Measurements from ENCODE around the gene MLST8.

MLST8 gene

DNA sequence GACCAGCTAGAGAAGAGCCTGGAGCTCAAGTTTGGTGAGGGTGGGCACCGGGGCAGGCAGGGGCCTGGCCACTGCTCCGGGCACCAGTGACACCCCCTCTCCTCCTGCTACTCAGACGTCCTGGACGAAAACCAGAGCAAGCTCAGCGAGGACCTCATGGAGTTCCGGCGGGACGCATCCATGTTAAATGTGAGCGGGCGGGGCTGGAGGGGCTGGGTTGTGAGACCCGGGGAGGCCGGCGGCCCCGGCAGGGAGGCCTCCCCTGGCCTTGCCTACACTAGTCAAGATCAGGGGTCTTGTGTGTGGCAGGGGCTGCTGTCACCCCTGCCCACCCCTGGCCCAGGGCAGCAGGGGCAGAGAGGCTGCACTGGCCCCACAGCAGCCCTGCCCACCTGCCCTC, 31.9 kb upstream of the MLST8 start:
- DNase-seq (ENCODE audit: low read depth in 2 of 2) = no peak

DNA sequence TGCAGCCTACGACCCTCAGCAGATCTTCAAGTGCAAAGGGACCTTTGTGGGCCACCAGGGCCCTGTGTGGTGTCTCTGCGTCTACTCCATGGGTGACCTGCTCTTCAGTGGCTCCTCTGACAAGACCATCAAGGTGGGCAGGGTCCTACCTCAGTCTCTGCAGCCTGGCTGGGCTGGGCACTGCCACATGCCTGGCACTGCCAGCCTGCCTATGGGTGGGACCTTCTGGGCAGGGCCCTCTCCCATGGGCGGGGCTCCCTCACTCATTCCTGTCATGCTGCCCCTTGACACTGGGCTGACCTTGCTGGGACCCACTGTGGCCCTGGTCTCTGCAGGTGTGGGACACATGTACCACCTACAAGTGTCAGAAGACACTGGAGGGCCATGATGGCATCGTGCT, 31.3 kb upstream of the MLST8 start:
- no peak for DNase-seq (ENCODE audit: low read depth in 2 of 2)

DNA sequence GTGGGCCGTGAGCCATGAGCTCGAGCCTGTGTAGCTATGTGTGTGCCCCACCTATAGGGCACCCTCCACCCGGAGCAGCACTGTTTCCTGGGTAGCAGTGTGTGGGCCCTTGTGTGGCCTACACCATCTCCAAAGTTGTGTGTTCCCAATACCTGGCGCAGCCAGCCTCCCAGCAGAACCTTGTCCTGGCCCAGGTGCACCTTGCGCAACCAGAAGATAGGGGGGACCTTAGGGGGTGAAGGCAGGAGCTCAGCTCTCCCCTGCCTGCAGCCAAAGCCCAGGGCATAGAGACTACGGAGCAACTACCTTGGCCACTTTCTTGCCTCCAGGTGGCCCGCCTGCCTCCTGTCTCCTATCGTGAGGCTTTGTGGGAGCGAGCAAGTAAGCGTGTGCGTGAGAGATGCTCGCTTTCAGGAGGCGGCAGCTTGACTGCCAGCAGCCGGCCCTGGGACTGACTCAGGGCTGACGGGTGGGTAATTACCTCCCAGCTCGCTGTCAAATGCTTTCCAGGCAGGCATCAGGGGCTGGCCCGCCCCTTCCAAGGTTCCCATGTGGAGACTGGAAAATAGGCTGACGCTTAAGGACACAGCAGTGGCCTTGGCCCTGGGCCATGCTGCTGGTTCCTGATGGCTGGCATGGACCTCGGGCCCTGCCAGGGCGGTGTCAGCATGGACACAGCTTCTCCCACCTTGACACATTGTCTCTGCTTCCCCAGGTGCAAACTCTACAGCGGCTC, 30.7 kb upstream of the MLST8 start:
- no peak for DNase-seq (ENCODE audit: low read depth in 2 of 2)

- DNase-seq (ENCODE audit: low read depth in 2 of 2) = no peak
These were observed 29.8 kb upstream of the MLST8 start for GRCh38 chr16:2175454-2175853.

DNA sequence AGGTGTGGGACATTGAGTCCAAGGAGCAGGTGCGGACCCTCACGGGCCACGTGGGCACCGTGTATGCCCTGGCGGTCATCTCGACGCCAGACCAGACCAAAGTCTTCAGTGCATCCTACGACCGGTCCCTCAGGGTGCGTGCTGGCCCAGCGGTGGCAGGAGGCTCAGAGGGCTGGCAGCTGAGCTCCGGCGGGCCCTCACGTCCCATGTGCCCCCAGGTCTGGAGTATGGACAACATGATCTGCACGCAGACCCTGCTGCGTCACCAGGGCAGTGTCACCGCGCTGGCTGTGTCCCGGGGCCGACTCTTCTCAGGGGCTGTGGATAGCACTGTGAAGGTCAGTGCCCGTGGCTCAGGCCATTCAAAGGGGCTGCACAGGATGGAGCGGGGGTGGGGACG, 29.2 kb upstream of the MLST8 start:
- no peak for DNase-seq (ENCODE audit: low read depth in 2 of 2)

DNA sequence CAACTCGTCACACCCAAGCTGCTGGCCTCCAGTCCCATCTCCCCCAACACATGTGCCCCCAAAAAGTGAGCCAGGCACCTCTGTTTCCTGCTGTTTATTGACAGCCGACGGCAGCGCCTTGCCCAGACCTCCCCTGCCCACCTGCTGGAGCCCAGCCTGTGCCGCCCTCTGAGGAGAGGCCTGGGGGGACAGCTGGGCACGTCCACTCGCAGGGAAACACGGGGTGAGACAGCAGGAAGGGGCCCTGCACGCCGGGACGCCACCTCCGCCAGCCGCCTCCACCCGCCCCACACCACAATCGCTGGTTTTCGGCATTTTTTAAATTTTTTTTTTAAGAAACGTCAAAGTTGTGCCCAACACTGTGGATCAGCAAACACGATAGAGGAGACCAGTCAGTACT, 28.2 kb upstream of the MLST8 start:
- no peak for DNase-seq (ENCODE audit: low read depth in 2 of 2)

DNA sequence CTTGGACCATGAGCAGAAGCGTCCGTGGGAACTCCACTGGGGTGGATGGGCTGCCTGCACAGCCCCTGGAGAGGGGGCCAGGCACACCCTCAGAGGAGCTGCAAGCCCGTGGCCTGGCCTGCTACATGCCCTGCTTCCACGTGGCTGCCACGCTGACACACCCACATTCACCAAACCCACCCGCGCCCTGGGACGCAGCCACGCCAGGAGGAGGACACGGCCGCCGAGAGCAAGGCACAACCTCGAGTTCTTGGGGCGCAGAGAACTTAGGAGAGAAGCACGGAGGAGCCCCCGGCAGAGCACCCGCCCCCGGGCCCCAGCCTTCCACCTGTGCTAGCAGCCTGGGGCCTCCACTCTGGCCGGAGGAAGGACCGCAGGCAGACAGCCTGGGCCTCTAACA, 27.7 kb upstream of the MLST8 start:
- DNase-seq (ENCODE audit: low read depth in 2 of 2) = no peak

- DNase-seq (ENCODE audit: low read depth in 2 of 2) = no peak
These were observed 26.7 kb upstream of the MLST8 start for GRCh38 chr16:2178321-2179106.

GRCh38 chr16:2179107-2179501, 26.1 kb upstream of the MLST8 start:
- DNase-seq (ENCODE audit: low read depth in 2 of 2) = no peak

GRCh38 chr16:2179576-2179975, 25.7 kb upstream of the MLST8 start:
- DNase-seq (ENCODE audit: low read depth in 2 of 2) = no peak

GRCh38 chr16:2180461-2180860, 24.8 kb upstream of the MLST8 start:
- DNase-seq (ENCODE audit: low read depth in 2 of 2) = no peak

DNA sequence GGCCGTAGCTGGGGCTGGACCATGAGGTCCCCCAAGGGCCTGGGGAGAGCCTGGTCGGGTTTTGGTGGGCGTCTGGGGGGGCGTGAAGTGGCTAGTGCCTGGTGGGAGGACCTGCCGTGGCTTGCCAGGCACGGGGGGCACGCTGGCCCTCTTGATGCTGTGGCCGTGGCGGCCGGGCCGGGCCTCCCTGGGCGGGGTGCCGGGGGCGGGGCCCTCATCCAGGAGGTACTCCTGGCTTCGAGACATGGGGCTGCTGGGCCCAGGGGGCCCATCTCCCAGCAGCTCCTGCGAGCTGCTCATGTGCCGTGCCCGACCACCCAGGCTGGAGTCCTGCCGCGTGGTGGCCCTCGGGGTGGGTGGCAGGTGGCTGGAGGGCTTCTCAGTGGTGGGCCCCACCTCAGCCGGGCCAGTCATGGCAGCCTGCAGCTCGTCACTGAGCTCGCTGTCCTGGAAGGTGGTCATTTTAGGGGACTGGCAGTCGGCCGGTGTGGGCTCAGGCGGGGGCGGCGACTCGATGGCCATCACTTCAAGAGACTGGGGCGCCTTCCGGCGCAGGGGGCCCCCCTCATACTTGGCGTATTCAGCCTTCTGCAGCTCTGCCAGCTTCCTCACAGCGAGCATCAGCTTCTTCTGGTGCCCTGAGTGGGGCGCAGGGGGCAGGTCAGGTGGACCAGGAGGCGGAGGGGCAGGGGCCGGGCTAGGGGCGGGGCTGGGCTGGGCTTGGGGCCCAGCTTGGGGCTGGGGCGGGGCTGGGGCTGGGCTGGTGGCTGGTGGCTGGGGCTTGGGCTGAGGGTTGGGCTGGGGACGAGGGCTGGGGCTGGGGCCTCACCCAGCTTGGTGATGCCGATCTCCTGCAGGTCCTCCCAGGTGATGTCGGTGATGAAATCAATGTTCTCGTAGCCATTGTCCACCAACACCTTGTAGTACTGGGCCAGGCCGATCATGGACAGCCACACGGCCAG, 24.0 kb upstream of the MLST8 start:
- no peak for DNase-seq (ENCODE audit: low read depth in 2 of 2)

DNA sequence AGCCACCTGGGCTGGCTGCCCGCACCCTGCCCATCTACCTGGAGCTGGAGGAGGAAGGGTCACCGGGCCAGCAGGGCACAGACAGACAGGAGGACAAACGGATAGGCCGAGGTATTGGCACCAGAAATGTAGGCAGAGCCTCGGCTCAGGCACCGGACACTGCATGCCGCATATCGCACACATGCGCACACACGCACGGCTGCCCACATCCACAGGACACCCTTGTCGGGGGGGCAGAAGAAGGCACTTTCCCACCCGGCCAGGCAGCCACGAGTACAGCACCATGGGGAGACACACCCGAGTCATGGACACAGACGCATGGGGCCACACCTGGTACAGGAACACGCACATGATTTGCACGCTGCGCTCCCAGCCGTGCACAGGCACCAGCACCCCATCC, 23.3 kb upstream of the MLST8 start:
- DNase-seq (ENCODE audit: low read depth in 2 of 2) = no peak

DNA sequence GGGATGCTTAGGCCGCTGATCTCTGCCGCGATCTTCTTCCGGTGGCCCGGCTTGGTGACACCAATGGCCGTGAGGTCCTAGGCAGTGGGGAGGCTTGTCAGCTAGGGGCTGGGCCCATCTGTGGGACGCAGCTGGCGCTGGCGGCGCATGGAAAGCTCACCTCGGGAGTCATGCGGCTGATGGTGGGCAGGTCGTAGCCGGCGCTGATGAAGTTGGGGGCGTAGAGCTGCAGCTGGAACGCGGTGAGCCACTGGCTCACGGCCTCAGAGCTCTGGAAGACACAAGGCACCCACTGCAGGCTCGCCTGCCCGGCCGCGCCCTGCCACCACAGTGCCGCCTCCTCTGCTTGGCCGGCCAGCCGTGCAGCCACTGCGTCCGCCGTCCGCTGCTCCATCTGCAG, 21.6 kb upstream of the MLST8 start:
- DNase-seq (ENCODE audit: low read depth in 2 of 2) = no peak

DNA sequence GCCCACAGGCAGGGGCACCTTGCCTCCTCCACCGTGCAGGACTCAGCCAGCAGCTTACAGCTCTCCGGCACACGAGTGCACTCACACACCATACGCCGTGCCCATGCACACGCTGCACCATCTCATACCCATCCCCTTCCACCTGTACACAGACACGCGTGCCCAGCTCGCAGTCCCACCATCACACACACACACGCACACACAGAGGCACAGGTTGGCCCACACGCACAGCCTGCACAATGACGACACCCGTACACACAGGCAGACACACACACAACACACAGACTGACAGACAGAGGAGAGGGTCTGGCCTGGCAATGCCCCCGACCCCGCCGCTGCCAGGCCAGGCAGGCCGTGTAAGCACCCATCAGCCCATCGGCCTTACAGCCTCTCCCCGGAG, 20.9 kb upstream of the MLST8 start:
- no peak for DNase-seq (ENCODE audit: low read depth in 2 of 2)

- DNase-seq (ENCODE audit: low read depth in 2 of 2) = no peak
These were observed 20.3 kb upstream of the MLST8 start for GRCh38 chr16:2184962-2185361.

DNA sequence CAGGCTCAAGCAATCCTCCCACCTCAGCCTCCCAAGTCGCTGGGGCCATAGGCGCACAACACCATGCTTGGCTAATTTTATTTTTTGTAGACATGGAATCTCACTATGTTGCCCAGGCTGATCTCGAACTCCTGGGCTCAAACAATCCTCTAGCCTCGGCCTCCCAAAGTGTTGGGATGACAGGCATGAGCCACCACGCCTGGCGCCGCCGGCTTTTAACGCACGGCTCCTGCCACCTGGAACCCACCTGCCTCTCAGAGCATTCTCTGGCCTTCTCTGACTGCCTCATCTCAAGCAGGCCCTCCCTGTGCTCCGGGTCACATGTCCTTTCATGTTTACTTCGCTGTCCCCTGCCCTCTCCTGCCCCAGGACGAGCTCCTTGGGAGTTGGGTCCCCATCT, 19.2 kb upstream of the MLST8 start:
- no peak for DNase-seq (ENCODE audit: low read depth in 2 of 2)

GRCh38 chr16:2186505-2186904, 18.7 kb upstream of the MLST8 start:
- DNase-seq (ENCODE audit: low read depth in 2 of 2) = no peak

- no peak for DNase-seq (ENCODE audit: low read depth in 2 of 2)
These were observed 18.0 kb upstream of the MLST8 start for GRCh38 chr16:2187212-2187611.

- DNase-seq (ENCODE audit: low read depth in 2 of 2) = no peak
These were observed 16.9 kb upstream of the MLST8 start for GRCh38 chr16:2188395-2188794.

DNA sequence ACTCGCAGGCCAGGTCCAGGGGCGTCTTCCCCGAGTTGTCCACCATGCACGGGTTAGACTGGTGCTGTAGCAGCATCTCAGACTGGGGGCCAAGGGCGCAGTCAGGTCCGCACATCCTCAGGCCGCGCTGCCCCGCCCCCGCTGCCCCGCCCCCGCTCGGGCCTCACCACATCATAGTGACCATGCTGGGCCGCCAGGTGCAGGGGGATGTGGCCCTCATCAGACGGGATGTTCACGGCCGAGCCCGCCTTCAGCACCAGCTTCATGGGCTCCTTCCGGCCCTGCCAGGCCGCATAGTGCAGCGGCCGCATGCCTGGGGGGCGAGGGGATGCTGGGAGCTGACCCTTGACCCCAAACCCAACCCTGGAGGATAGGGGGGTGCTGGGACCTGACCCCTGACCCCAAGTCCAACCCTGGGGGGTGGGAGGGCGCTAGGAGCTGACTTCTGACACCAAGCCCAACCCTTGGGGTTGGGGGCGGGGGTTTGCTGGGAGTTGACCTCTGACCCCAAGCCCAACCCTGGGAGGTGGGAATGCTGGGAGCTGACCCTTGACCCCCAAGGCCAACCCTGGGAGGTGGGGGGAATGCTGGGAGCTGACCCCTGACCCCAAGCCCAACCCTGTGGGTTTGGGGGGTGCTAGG, 15.9 kb upstream of the MLST8 start:
- DNase-seq (ENCODE audit: low read depth in 2 of 2) = no peak

Data from stimulated activated CD4-positive, alpha-beta T cell treated with anti-CD3 and anti-CD28 coated beads, Interleukin-12 subunit alpha, Interleukin-12 subunit beta, amount 100 ng/mL, for 24 hours (primary cell).